GM18951 (cell line): ENCODE measurements around the gene MATN4.

Source experiments
- POLR2A ChIP-seq: IDR thresholded peaks from 4 replicates; pipeline ENCODE4 v1.6.1; 2011; ENCODE audit warnings: mild to moderate bottlenecking; ENCODE audit not compliant: insufficient read length, insufficient read depth; ENCODE audit errors: extremely low read depth
- in situ Hi-C: fragments of 300-500 bp; cut with MboI; formaldehyde crosslinking; loops from one replicate; pipeline ENCODE4 v1.12.0; 2022; ENCODE audit warnings: low sequenced_read_pairs, mixed read lengths, inconsistent platforms; ENCODE audit not compliant: unreplicated experiment

The MATN4 gene

GRCh38 chr20:45304464-45304999 lies 3.6 kb downstream of the MATN4 start:
- no peak for TF ChIP-seq POLR2A
- in situ Hi-C loops, result no loop called here

DNA sequence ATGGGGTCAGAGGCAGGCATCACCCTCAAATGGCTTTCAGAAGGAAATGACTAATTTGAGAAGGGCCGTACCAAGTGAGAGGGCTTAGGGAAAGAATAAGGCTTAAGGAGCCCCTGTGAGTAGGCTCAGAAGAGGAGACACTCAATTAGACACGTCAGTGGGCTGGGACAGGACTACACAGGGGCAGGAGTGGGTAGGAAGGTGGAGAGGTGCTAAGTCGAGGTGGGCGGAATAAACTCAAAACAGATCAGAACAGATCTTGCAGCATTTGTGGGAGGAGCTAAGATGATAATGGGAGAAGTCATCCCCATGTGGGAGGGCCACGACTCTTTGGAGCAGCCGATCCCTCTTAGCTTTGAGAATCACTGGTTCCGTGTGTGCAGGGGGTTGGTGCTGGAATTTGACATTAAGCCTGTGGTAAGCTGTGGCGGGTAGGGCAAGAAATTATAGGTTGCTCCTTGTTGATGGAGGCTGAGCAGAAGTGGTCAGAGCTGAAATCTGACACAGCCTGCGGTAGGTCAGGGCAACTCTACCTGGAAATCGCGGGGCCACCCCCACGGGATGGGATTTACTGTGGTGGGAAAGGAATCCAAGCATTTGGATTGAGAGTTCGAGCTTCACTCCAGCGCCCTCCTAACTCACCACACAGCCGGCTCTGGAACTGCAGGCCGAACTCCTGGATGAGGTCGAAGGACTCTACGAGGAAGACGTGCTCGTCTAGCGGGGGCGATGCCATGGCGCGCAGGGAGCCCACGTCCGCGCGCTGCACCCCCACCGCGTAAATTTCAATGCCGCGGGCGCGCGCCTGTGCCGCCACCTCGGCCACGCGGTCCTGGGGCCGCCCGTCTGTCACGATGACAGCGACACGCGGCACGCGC lies 4.3 kb downstream of the MATN4 start:
- in situ Hi-C loops, result no loop called here
- no peak for TF ChIP-seq POLR2A

DNA sequence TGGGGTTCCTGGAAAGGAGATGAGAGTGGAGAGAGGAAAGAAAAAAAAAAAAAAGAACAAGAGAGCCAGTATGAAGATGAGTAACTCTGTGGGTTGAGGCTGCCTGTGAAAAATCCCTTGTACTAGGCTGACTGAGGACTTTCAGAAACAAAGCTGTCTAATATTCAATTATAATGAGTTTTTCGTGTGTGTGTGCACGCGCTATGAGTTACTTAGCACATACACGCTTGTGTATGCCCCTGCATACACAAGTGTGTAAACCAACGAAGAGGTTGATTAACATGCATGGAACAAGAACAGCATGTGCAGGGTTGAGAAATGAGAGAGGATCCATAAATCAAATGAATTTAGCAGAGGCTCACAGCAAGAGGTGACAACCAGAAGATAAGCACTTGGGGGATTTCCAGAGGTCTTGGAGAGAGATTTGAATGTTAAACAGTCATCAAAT lies 6.3 kb downstream of the MATN4 start:
- in situ Hi-C loops, result no loop called here
- no peak for TF ChIP-seq POLR2A

GRCh38 chr20:45300961-45301360 lies 7.1 kb downstream of the MATN4 start:
- TF ChIP-seq POLR2A, result no peak
- in situ Hi-C loops, result no loop called here

DNA sequence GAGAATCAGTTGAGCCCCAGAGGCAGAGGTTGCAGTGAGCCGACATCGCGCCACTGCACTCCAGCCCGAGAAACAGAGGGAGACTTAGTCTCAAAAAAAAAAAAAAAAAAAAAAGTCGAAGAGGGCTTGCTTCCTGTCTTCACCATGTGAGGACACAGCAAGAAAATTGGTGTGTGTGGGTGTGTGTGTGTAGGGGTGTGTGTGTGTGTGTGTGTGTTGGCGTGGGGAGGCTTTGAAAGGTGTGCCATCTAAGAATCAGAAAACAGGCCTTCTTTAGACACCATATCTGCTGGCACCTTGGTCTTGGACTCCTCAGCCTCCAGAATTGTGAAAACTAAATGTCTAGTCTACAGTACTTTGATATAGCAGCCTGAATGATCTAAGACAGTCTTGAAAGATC lies 8.3 kb downstream of the MATN4 start:
- no peak for TF ChIP-seq POLR2A
- in situ Hi-C loops, result no loop called here

DNA sequence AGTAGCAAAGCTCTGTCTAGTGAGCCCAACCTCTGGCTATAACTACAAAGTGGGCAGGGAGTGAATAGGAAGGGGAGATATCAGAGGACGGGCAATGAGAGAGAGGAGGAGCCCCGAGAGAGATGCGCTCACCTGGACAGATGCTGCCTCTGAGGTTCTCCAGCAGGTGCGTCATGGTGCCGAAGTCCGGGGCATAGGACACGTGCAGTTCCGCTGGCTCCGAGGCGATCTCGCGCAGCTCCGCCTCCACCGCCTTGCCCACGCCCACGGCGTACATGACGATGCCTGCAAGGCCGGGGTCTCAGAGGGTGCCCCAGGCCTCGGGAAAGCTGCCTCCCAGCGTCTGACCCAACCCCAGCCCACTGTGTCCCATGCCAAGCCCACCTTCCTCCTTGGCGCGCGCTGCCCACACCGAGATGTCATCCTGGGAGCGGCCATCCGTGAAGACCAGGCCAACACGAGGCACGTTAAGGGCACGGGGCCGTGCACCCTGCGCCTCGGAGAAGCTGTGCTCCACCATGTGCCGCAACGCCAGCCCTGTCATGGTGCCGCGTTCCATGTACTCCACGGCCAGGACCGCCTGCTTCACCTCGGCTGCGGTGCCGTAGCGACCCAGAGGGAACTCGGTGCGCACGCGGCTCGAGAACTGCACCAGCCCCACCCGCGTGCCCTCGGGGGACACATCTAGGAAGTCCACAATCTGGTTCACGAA lies 10.2 kb downstream of the MATN4 start:
- in situ Hi-C loops, result no loop called here
- TF ChIP-seq POLR2A, result no peak

GRCh38 chr20:45294659-45295058 lies 13.4 kb downstream of the MATN4 start:
- in situ Hi-C loops, result no loop called here
- no peak for TF ChIP-seq POLR2A

GRCh38 chr20:45294003-45294368 lies 14.1 kb downstream of the MATN4 start:
- in situ Hi-C loops, result no loop called here

DNA sequence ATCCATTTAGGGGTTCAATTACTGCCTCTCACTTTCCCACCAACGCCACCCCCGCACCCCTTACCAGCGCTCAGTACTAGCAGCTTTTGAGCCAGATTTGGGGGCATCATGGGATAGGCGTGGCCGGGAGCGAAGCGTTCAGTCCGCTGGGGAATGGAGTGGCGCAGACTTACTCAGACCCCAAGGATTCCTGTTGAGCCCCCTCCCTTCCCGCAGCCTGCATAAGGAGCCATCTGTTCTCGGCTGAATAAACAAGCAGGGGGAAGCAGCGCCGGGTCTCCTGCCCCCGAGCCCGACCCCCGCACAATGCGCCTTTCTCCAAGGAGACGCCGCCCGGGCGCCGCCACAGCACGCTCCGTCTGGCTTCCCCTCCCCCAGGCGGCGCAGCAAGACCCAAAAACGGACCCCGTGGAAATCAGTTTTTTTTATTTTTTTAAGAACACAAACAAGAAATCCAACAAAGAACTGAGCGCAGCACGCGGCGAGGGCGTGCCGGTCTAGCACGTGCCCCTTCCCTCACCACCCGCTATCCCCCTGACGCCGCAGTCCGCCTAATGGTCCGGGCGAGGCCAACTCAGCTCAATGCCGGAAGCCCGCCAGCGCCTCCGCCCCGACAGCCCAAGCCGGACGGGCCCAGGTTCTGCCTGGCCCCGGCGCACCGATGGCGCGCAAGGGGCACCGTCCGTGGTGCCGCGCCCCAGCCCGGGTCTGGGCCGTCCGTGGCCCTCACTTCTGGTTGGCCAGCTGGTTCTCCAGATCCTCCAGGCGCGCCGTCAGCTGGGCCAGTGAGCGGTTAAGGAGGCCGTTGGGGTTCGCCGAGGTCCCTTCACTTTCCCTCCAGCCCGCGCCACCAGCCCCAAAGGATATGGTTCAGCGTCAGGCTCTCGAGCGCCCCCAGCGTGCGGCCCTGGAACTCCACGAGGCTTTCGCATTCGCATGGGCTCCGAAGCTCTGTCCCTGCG lies 14.8 kb downstream of the MATN4 start:
- no peak for TF ChIP-seq POLR2A
- in situ Hi-C loops, result no loop called here

More at GRCh38 chr20:45294003-45294368, 14.1 kb downstream of the MATN4 start:
- no peak for TF ChIP-seq POLR2A

DNA sequence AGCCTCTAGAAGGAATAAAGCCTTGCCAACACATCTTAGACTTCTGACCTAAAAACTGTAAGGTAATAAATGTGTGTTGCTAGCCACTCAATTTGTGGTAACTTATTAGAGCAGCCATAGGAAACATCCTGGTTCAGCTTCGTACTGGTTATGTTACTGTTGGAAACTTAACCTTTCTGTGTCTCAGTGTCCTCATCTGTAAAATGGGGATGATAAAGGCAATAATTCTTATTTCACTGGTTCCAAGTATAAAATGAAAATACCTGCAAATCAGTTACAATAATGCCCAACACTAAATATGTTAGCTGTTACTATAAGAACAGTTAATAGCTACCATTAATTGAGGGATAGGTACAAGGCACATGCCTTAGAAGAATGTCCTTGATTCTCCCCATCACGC lies 15.8 kb downstream of the MATN4 start:
- in situ Hi-C loops, result no loop called here
- no peak for TF ChIP-seq POLR2A

DNA sequence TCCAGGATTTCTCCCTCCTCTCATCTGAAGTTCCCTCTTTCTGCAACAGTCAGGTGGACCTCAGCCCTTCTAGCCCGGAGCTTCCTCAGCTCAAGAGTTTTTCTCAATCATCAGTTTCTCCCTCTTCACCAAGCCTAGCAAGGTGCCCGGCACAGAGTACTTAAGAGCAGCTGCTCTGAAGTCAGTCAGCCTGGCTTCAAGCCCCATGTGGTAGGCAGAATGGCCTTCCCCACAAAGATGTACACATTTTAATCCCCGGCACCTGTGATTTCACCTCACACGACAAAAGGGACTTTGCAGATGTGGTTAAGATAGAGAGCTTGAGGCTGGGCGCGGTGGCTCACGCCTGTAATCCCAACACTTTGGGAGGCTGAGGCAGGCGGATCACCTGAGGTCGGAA lies 16.6 kb downstream of the MATN4 start:
- in situ Hi-C loops, result no loop called here
- TF ChIP-seq POLR2A, result no peak

DNA sequence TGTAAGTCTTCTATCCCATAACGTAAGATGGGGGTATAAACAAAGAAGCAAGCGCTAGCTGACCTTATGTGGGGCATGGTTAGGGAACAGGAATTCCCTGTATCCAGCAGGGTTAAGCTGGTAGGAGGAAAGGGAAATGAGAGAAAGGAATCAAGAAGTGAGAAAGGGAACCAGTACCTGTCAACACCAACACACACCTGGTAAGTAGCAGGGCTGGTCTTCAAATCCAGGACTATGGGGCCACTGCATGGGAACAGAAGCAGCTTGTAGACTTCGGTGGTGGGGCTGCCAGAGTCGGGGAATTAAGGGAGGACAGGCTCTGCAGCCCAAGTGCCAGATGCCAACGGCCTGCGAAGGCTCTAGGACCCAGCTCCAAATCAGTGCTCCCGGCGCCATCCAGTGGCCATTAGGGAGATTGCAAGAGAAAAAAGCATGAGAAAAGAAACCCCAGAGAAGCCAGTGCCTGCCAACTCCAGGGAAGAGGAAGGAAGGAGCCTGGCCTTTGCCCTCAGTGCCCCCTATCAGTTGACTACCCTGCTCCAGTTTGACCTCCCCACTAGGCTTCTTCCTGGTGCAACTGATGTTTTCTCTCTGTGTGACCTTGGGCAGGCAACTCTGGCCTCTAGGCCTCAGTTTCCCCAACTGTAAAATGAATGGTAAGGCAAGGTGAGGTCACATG lies 17.3 kb downstream of the MATN4 start:
- no peak for TF ChIP-seq POLR2A
- in situ Hi-C loops, result no loop called here
